Mesenchymal stem cell (in vitro differentiated cells and primary cell): Measurements from ENCODE around the gene OSTC. TPM values are rescaled to one million over a fixed set of nuclear protein-coding genes. Genes with fewer than 3 reads are reported as not detected.

ENCODE experiments used
- DNase-seq: peaks from one replicate; pipeline ENCODE4 v3.0.0-alpha.2; 2013
- H2AFZ ChIP-seq: one replicate; pipeline ENCODE4 v1.6.1; 2013; ENCODE audit warnings: low read depth, mild to moderate bottlenecking, control low read depth, inconsistent platforms, low read length, moderate library complexity
- H2AK5ac ChIP-seq: 2 replicates; pipeline ENCODE4 v1.6.1; 2013; ENCODE audit warnings: low read length, moderate library complexity, mild to moderate bottlenecking, inconsistent platforms; ENCODE audit not compliant: severe bottlenecking
- H2BK120ac ChIP-seq: one replicate; pipeline ENCODE4 v1.6.1; 2013; ENCODE audit warnings: low read depth, mild to moderate bottlenecking, inconsistent platforms, low read length, moderate library complexity
- H2BK12ac ChIP-seq, 2 experiments: one replicate each; pipeline ENCODE4 v1.6.1; 2013; ENCODE audit warnings: inconsistent platforms in 2 of 2, low read length in 2 of 2, mild to moderate bottlenecking in 2 of 2, moderate library complexity in 2 of 2, control low read depth in 1 of 2
- H2BK15ac ChIP-seq: one replicate; pipeline ENCODE4 v1.6.1; 2013; ENCODE audit warnings: mild to moderate bottlenecking, low read depth, inconsistent platforms; ENCODE audit not compliant: poor library complexity, severe bottlenecking
- H2BK5ac ChIP-seq: 2 replicates; pipeline ENCODE4 v1.6.1; 2013; ENCODE audit warnings: low read depth, mild to moderate bottlenecking, low read length, control low read depth, inconsistent platforms; ENCODE audit not compliant: poor library complexity, severe bottlenecking
- H3K14ac ChIP-seq, 2 experiments: one replicate each; pipeline ENCODE4 v1.6.1; 2013; ENCODE audit warnings: inconsistent platforms in 2 of 2, low read length in 2 of 2, control low read depth in 1 of 2, mild to moderate bottlenecking in 1 of 2, moderate library complexity in 1 of 2
- H3K18ac ChIP-seq, 2 experiments: one replicate each; pipeline ENCODE4 v1.6.1; 2013; ENCODE audit warnings: inconsistent platforms in 2 of 2, low read length in 2 of 2, control low read depth in 1 of 2, low read depth in 1 of 2, mild to moderate bottlenecking in 1 of 2
- H3K23ac ChIP-seq, 2 experiments: one replicate each; pipeline ENCODE4 v1.6.1; 2013; ENCODE audit warnings: inconsistent platforms in 2 of 2, low read length in 2 of 2, mild to moderate bottlenecking in 2 of 2, moderate library complexity in 2 of 2, control low read depth in 1 of 2
- H3K27ac ChIP-seq: 2 replicates; pipeline ENCODE4 v1.5.1; 2013; ENCODE audit warnings: mild to moderate bottlenecking, moderate library complexity, low read length, control low read depth, inconsistent platforms; ENCODE audit not compliant: poor library complexity, severe bottlenecking
- H3K27me3 ChIP-seq, 2 experiments: 2 replicates each; pipeline versions ENCODE4 v1.6.1 to v1.7.0; 2013; ENCODE audit warnings: low read length in 2 of 2, mild to moderate bottlenecking in 2 of 2, moderate library complexity in 2 of 2, control low read depth in 1 of 2, inconsistent platforms in 1 of 2; ENCODE audit not compliant: control insufficient read depth in 1 of 2, insufficient read depth in 1 of 2
- H3K36me3 ChIP-seq, 2 experiments: 2 replicates each; pipeline versions ENCODE4 v1.6.1 to v1.7.0; 2013; ENCODE audit warnings: low read length in 2 of 2, control low read depth in 1 of 2, inconsistent platforms in 1 of 2, low read depth in 1 of 2, mild to moderate bottlenecking in 1 of 2; ENCODE audit not compliant: insufficient read depth in 2 of 2, control insufficient read depth in 1 of 2
- H3K4ac ChIP-seq, 2 experiments: one replicate each; pipeline ENCODE4 v1.6.1; 2013; ENCODE audit warnings: inconsistent platforms in 2 of 2, low read length in 2 of 2, mild to moderate bottlenecking in 2 of 2, moderate library complexity in 2 of 2, control low read depth in 1 of 2, low read depth in 1 of 2
- H3K4me1 ChIP-seq: 2 replicates; pipeline ENCODE4 v1.6.1; 2013; ENCODE audit warnings: low read depth, low read length, control low read depth; ENCODE audit not compliant: control insufficient read depth, insufficient read depth
- H3K4me2 ChIP-seq: 2 replicates; pipeline ENCODE4 v1.6.1; 2013; ENCODE audit warnings: low read length, mild to moderate bottlenecking, inconsistent platforms; ENCODE audit not compliant: poor library complexity, severe bottlenecking
- H3K4me3 ChIP-seq, 2 experiments: 2 replicates each; pipeline versions ENCODE4 v1.5.1 to v1.7.0; 2013; ENCODE audit warnings: low read length in 2 of 2, mild to moderate bottlenecking in 2 of 2, control low read depth in 1 of 2, low read depth in 1 of 2; ENCODE audit not compliant: insufficient read depth in 1 of 2
- H3K79me1 ChIP-seq: replicated peaks from 2 replicates; pipeline ENCODE4 v1.6.1; 2013; ENCODE audit warnings: mild to moderate bottlenecking, control low read depth, low read length, inconsistent platforms; ENCODE audit not compliant: poor library complexity, severe bottlenecking
- H3K9ac ChIP-seq: 2 replicates; pipeline ENCODE4 v1.7.0; 2013; ENCODE audit warnings: mild to moderate bottlenecking, low read length, moderate library complexity
- H3K9me3 ChIP-seq: 2 replicates; pipeline ENCODE4 v1.7.0; 2013; ENCODE audit warnings: mild to moderate bottlenecking, low read length; ENCODE audit not compliant: control insufficient read depth
- H4K8ac ChIP-seq: one replicate; pipeline ENCODE4 v1.6.1; 2013; ENCODE audit warnings: inconsistent platforms, mild to moderate bottlenecking, low read length, moderate library complexity
- H4K91ac ChIP-seq: one replicate; pipeline ENCODE4 v1.6.1; 2013; ENCODE audit warnings: mild to moderate bottlenecking, low read length, inconsistent platforms
- WGBS: methylation state at CpG from one replicate; pipeline ENCODE4 v1.1.7; 2013; ENCODE audit warnings: mixed read lengths; 5-methylcytosine and 5-hydroxymethylcytosine counted together
- polyA plus RNA-seq, 2 experiments: library from polyadenylated mRNA; stranded (reverse); fragments of 200-250 nt; gene quantifications; one replicate each; pipeline ENCODE4 v1.2.3, GENCODE V29; 2013

The OSTC gene
- polyA plus RNA-seq (2013, experiment 1 of 2), result 469 TPM
- polyA plus RNA-seq (2013, experiment 2 of 2), result 482 TPM

- Histone ChIP-seq H4K8ac (peak within 1 kb of the TSS; percentile 99), H2BK5ac (peak within 1 kb of the TSS; percentile 94), H3K27ac (peak within 1 kb of the TSS; percentile 87), H2BK15ac (peak within 1 kb of the TSS; percentile 7), H2AFZ (no peak within 1 kb of the TSS), H3K4ac (peak within 1 kb of the TSS; percentile 81 to 94), H3K4me3 (peak within 1 kb of the TSS; percentile 83 to 95), H3K27me3 (no peaks in the 10 kb centered on the region), H3K23ac (no peak within 1 kb of the TSS), H3K36me3 (peaks cover 5 to 8% of the 10 kb centered on the region in 2 experiments), H2BK12ac (no peak within 1 kb of the TSS), H3K4me2 (peak within 1 kb of the TSS; percentile 65), H3K18ac (peak within 1 kb of the TSS; percentile 89 to 92), H3K79me1 (no peaks in the 10 kb centered on the region), H3K9ac (peak within 1 kb of the TSS; percentile 98), H3K4me1 (peaks cover 5% of the 10 kb centered on the region), H2BK120ac (peak within 1 kb of the TSS; percentile 85), H4K91ac (peak within 1 kb of the TSS; percentile 86), H3K9me3 (no peaks in the 10 kb centered on the region), H2AK5ac (peak within 1 kb of the TSS; percentile 100), H3K14ac (peak within 1 kb of the TSS in 1 of 2 experiments; percentile 99)
- under 1% methylated on average over 35 of the region's 45 CpGs for WGBS
- DNase-seq, result peak; percentile 98
Observed at GRCh38 chr4:108650212-108651013, at the start of gene OSTC. Gene OSTC, plus strand, starts transcription at chr4:108650599. Its CDS starts 57 bp downstream, at chr4:108650656.

- Histone ChIP-seq H2AFZ (no peak overlapping the region), H3K27ac (no peak overlapping the region), H3K4ac (no peak overlapping the region), H2BK12ac (no peak overlapping the region), H3K27me3 (no peaks in the 10 kb centered on the region), H2BK15ac (no peak overlapping the region), H3K36me3 (no peaks in the 10 kb centered on the region), H2AK5ac (no peak overlapping the region), H4K91ac (no peak overlapping the region), H2BK120ac (no peak overlapping the region), H3K23ac (no peak overlapping the region), H3K14ac (no peak overlapping the region), H3K18ac (no peak overlapping the region), H3K4me3 (no peak overlapping the region), H3K9me3 (no peaks in the 10 kb centered on the region), H4K8ac (no peak overlapping the region), H3K4me1 (no peaks in the 10 kb centered on the region), H3K79me1 (no peaks in the 10 kb centered on the region), H3K4me2 (no peak overlapping the region), H2BK5ac (no peak overlapping the region), H3K9ac (no peak overlapping the region)
- no peak for DNase-seq
- 90% methylated on average over 3 of the region's 3 CpGs for WGBS
Observed at GRCh38 chr4:108601106-108601505, 49.3 kb upstream of the OSTC start.

- Histone ChIP-seq H3K4me2 (no peak overlapping the region), H2AFZ (no peak overlapping the region), H3K4ac (no peak overlapping the region), H2BK5ac (no peak overlapping the region), H3K27me3 (no peaks in the 10 kb centered on the region), H3K18ac (no peak overlapping the region), H3K4me1 (no peaks in the 10 kb centered on the region), H2AK5ac (no peak overlapping the region), H2BK12ac (no peak overlapping the region), H4K8ac (no peak overlapping the region), H4K91ac (no peak overlapping the region), H3K9ac (no peak overlapping the region), H3K36me3 (no peaks in the 10 kb centered on the region), H2BK15ac (no peak overlapping the region), H3K9me3 (no peaks in the 10 kb centered on the region), H3K27ac (no peak overlapping the region), H2BK120ac (no peak overlapping the region), H3K14ac (no peak overlapping the region), H3K23ac (no peak overlapping the region), H3K4me3 (no peak overlapping the region), H3K79me1 (no peaks in the 10 kb centered on the region)
- WGBS, result 90% methylated on average over 1 of the region's 1 CpG
- no peak for DNase-seq
Observed at GRCh38 chr4:108601532-108601931, 48.9 kb upstream of the OSTC start.

GRCh38 chr4:108602163-108602562 is 48.2 kb upstream of the OSTC start:
- H2BK5ac ChIP-seq, result no peak overlapping the region
- no peak overlapping the region for H2BK15ac ChIP-seq
- H3K4me3 ChIP-seq, result no peak overlapping the region
- no peaks in the 10 kb centered on the region for H3K36me3 ChIP-seq
- no peak overlapping the region for H3K18ac ChIP-seq
- no peak overlapping the region for H4K91ac ChIP-seq
- no peak for DNase-seq
- H3K27ac ChIP-seq, result no peak overlapping the region
- H2BK120ac ChIP-seq, result no peak overlapping the region
- no peak overlapping the region for H3K9ac ChIP-seq
- no peaks in the 10 kb centered on the region for H3K4me1 ChIP-seq
- H3K14ac ChIP-seq, result no peak overlapping the region
- no peak overlapping the region for H2AK5ac ChIP-seq
- no peaks in the 10 kb centered on the region for H3K79me1 ChIP-seq
- WGBS, result 98% methylated on average over 3 of the region's 3 CpGs
- no peaks in the 10 kb centered on the region for H3K9me3 ChIP-seq
- no peak overlapping the region for H3K4me2 ChIP-seq
- H2BK12ac ChIP-seq, result no peak overlapping the region
- H2AFZ ChIP-seq, result no peak overlapping the region
- H4K8ac ChIP-seq, result no peak overlapping the region
- H3K23ac ChIP-seq, result no peak overlapping the region
- no peaks in the 10 kb centered on the region for H3K27me3 ChIP-seq
- H3K4ac ChIP-seq, result no peak overlapping the region
